Muscle of leg (tissue), 11 donors: ENCODE results near the gene ETV5. TPM values are rescaled to one million over a fixed set of nuclear protein-coding genes. Genes with fewer than 3 reads are reported as not detected.

Source experiments
- DNase-seq: peaks from one replicate; pipeline ENCODE4 v3.0.0; 2013
- H3K27ac ChIP-seq: one replicate; pipeline ENCODE4 v1.5.1; 2013; ENCODE audit warnings: mild to moderate bottlenecking, low read length, control low read depth
- H3K27me3 ChIP-seq: one replicate; pipeline ENCODE4 v1.6.1; 2013; ENCODE audit warnings: low read length; ENCODE audit not compliant: control insufficient read depth, insufficient read depth
- H3K36me3 ChIP-seq: one replicate; pipeline ENCODE4 v1.6.1; 2013; ENCODE audit warnings: low read length; ENCODE audit not compliant: control insufficient read depth, insufficient read depth
- H3K4me1 ChIP-seq: one replicate; pipeline ENCODE4 v1.6.1; 2013; ENCODE audit warnings: low read length; ENCODE audit not compliant: control insufficient read depth, insufficient read depth
- H3K4me3 ChIP-seq: one replicate; pipeline ENCODE4 v1.5.1; 2013; ENCODE audit warnings: low read length, control low read depth
- H3K9me3 ChIP-seq: replicated peaks from 2 replicates; pipeline ENCODE4 v1.6.1; 2013; ENCODE audit warnings: low read depth, low read length; ENCODE audit not compliant: control insufficient read depth
- WGBS: methylation state at CpG from one replicate; pipeline ENCODE4 v1.1.5; 2013; ENCODE audit warnings: missing lambda C conversion rate; ENCODE audit not compliant: insufficient coverage; 5-methylcytosine and 5-hydroxymethylcytosine counted together
- polyA plus RNA-seq, 8 donors: library from polyadenylated mRNA; unstranded; fragments of 120-200 nt; gene quantifications; one replicate each; pipeline versions ENCODE4 v1.2.1 to v1.2.3, GENCODE V29; 2013; ENCODE audit warnings: inconsistent platforms in 1 of 8, low replicate concordance in 1 of 8; ENCODE audit not compliant: insufficient read length in 8 of 8, insufficient read depth in 1 of 8
- total RNA-seq: library from RNA; stranded (reverse); fragments of 120-200 nt; gene quantifications from one replicate; pipeline ENCODE4 v1.2.4, GENCODE V29; 2013

Gene ETV5
- total and polyA plus RNA-seq, 9 donors, result 25.6 to 34.5 (median 29.9) TPM

GRCh38 chr3:186144257-186144656, 35.4 kb upstream of the ETV5 start:
- Histone ChIP-seq H3K36me3 (no peaks in the 10 kb centered on the region), H3K9me3 (no peaks in the 10 kb centered on the region), H3K27me3 (no peaks in the 10 kb centered on the region), H3K27ac (no peak overlapping the region), H3K4me3 (no peak overlapping the region), H3K4me1 (peaks cover 5% of the 10 kb centered on the region)
- DNase-seq, result no peak
- 84% methylated on average over 4 of the region's 5 CpGs for WGBS

GRCh38 chr3:186143250-186143649, 34.4 kb upstream of the ETV5 start:
- 82% methylated on average over 1 of the region's 1 CpG for WGBS
- no peaks in the 10 kb centered on the region for H3K9me3 ChIP-seq
- H3K4me1 ChIP-seq, result peaks cover 5% of the 10 kb centered on the region
- no peak overlapping the region for H3K27ac ChIP-seq
- DNase-seq, result no peak
- H3K4me3 ChIP-seq, result no peak overlapping the region
- H3K27me3 ChIP-seq, result no peaks in the 10 kb centered on the region
- H3K36me3 ChIP-seq, result no peaks in the 10 kb centered on the region

GRCh38 chr3:186142393-186142932, 33.6 kb upstream of the ETV5 start:
- H3K4me1 ChIP-seq, result peaks cover 5% of the 10 kb centered on the region
- H3K27me3 ChIP-seq, result no peaks in the 10 kb centered on the region
- DNase-seq, result no peak
- H3K9me3 ChIP-seq, result no peaks in the 10 kb centered on the region
- no peaks in the 10 kb centered on the region for H3K36me3 ChIP-seq
- H3K4me3 ChIP-seq, result no peak overlapping the region
- no peak overlapping the region for H3K27ac ChIP-seq

DNA sequence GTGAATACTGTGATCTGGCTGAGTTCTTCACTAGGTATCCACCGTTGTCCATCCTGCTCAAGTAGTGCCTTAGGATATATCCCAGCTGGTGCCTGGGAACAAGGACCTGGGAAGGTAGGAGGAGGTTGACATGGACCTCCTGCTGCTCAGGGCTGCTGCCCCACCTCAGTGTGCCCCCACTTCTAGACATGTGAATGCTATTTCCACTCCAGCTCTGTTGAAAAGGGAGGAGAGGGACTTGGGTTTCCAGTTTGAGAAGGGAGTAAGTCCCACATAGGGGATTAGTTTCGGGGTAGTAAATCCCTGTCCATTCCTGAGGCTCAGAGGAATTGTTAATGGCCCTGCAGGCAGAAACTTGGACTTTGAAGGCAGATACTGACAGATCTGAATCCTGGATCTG, 32.9 kb upstream of the ETV5 start:
- H3K36me3 ChIP-seq, result no peaks in the 10 kb centered on the region
- DNase-seq, result no peak
- WGBS, result 40% methylated on average over 1 of the region's 2 CpGs
- no peaks in the 10 kb centered on the region for H3K27me3 ChIP-seq
- no peak overlapping the region for H3K27ac ChIP-seq
- H3K9me3 ChIP-seq, result no peaks in the 10 kb centered on the region
- no peak overlapping the region for H3K4me3 ChIP-seq
- peaks cover 5% of the 10 kb centered on the region for H3K4me1 ChIP-seq

- Histone ChIP-seq H3K36me3 (no peaks in the 10 kb centered on the region), H3K4me1 (peaks cover 5% of the 10 kb centered on the region), H3K27ac (no peak overlapping the region), H3K27me3 (no peaks in the 10 kb centered on the region), H3K4me3 (no peak overlapping the region), H3K9me3 (no peaks in the 10 kb centered on the region)
- WGBS, result 88% methylated on average over 11 of the region's 12 CpGs
- peak; percentile 42 for DNase-seq
These were observed 29.5 kb upstream of the ETV5 start for GRCh38 chr3:186138272-186138981.

DNA sequence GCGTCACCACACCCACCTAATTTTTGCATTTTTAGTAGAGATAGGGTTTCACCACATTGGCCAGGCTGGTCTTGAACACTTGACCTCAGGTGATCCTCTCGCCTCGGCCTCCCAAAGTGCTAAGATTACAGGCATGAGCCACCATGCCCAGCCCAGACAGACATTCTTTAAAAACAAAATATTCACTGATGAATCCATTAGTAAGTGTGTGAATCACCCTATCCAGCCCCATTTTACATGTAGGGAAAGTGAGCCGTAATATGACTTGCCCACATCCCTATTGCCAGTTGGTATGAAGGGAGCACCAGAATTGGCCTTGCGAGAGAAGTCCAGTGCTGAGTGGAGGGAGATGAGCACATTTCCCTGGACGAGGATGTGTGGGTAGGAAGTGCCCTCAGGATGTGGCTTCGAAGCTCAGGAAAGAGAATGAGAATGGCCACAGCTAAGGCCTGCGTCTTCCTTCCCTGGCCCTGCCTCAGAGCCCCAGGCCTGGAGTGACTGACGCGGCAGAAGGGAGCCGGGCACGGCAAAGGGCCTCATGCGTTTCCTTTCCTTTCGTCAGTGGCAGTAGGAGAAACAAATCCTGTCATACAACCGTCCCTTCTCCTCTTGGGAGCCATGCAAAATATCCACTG, 28.3 kb upstream of the ETV5 start:
- WGBS, result 56% methylated on average over 3 of the region's 15 CpGs

GRCh38 chr3:186133980-186134379, 25.1 kb upstream of the ETV5 start:
- Histone ChIP-seq H3K4me3 (no peak overlapping the region), H3K4me1 (no peaks in the 10 kb centered on the region), H3K36me3 (no peaks in the 10 kb centered on the region), H3K27me3 (no peaks in the 10 kb centered on the region), H3K9me3 (no peaks in the 10 kb centered on the region), H3K27ac (no peak overlapping the region)
- DNase-seq, result no peak
- 55% methylated on average over 2 of the region's 5 CpGs for WGBS

More for the DNA sequence above, 28.3 kb upstream of the ETV5 start:
- no peak for DNase-seq
- H3K4me1 ChIP-seq, result peaks cover 2% of the 10 kb centered on the region
- no peak overlapping the region for H3K27ac ChIP-seq
- no peaks in the 10 kb centered on the region for H3K27me3 ChIP-seq
- no peaks in the 10 kb centered on the region for H3K9me3 ChIP-seq
- no peaks in the 10 kb centered on the region for H3K36me3 ChIP-seq
- H3K4me3 ChIP-seq, result no peak overlapping the region

GRCh38 chr3:186132487-186132886, 23.6 kb upstream of the ETV5 start:
- Histone ChIP-seq H3K4me3 (no peak overlapping the region), H3K4me1 (no peaks in the 10 kb centered on the region), H3K27ac (no peak overlapping the region), H3K27me3 (no peaks in the 10 kb centered on the region), H3K9me3 (no peaks in the 10 kb centered on the region), H3K36me3 (no peaks in the 10 kb centered on the region)
- no peak for DNase-seq
- 95% methylated on average over 2 of the region's 2 CpGs for WGBS

DNA sequence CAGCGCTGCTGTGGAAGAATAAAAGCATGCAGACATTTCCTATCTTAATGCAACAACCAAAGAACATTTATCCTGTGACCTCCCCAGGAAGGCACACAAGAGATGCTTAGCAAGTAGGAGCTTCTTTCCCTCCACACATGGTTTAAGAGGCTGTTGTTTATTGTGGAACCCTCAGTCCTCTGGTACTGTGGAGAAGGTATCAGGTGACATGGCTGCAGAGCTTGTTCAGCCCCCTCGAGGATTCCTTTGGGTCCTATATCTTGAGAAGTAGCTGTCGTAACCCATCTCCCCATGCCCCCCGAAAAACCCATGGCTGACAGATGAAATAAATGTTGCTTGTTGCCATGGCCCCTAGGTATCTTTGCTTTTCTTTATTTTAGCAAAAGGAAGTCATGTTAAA, 20.3 kb upstream of the ETV5 start:
- no CpG with 5 or more reads among the region's 4 CpGs for WGBS
- Histone ChIP-seq H3K4me3 (no peak overlapping the region), H3K27me3 (no peaks in the 10 kb centered on the region), H3K9me3 (no peaks in the 10 kb centered on the region), H3K27ac (no peak overlapping the region), H3K36me3 (no peaks in the 10 kb centered on the region), H3K4me1 (no peaks in the 10 kb centered on the region)
- no peak for DNase-seq

DNA sequence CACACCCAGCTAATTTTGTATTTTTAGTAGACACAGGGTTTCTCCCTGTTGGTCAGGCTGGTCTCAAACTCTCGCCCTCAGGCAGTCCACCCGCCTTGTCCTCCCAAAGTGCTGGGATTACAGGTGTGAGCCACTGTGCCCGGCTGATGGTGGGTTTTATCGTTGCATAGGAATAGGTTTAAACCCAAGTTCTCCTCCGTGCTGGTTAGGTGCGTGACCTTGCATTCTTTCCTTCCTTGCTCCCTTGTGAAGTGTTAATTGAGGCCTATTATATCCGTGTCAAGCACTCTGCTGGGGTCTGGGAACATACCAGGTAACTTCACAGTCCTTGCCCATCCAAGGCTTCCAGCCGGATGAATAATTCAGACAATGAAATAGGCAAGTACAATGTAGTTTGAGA, 19.3 kb upstream of the ETV5 start:
- no peaks in the 10 kb centered on the region for H3K4me1 ChIP-seq
- no peak overlapping the region for H3K4me3 ChIP-seq
- no peaks in the 10 kb centered on the region for H3K27me3 ChIP-seq
- DNase-seq, result no peak
- H3K27ac ChIP-seq, result no peak overlapping the region
- WGBS, result 49% methylated on average over 3 of the region's 8 CpGs
- H3K36me3 ChIP-seq, result no peaks in the 10 kb centered on the region
- no peaks in the 10 kb centered on the region for H3K9me3 ChIP-seq
